Brain microvascular endothelial cell (primary cell): ENCODE results near the gene P2RX5.

Experiments used
- DNase-seq: peaks from one replicate; pipeline ENCODE4 v3.0.0-alpha.2; 2020
- H3K27ac ChIP-seq: fragments of 250-450 bp; sonication (Bioruptor Pico); 2 replicates; pipeline ENCODE4 v1.5.1; 2020; ENCODE audit warnings: mild to moderate bottlenecking, moderate library complexity
- H3K27me3 ChIP-seq: fragments of 250-450 bp; sonication (Bioruptor Pico); replicated peaks from 2 replicates; pipeline ENCODE4 v1.5.1; 2020; ENCODE audit warnings: mild to moderate bottlenecking
- H3K36me3 ChIP-seq: fragments of 250-450 bp; sonication (Bioruptor Pico); replicated peaks from 2 replicates; pipeline ENCODE4 v1.5.1; 2020; ENCODE audit warnings: mild to moderate bottlenecking
- H3K4me3 ChIP-seq: 2 replicates; pipeline ENCODE4 v1.5.1; 2011; ENCODE audit warnings: low read depth, mild to moderate bottlenecking, control low read depth, low read length, moderate library complexity
- CTCF ChIP-seq: IDR thresholded peaks from 2 replicates; pipeline ENCODE4 v1.5.1; 2011; ENCODE audit warnings: low read depth, mild to moderate bottlenecking, moderate library complexity, low read length, control low read depth, inconsistent platforms; ENCODE audit errors: missing control alignments
- in situ Hi-C: cut with HindIII; loops from 2 replicates; pipeline ENCODE4 v1.10.0; 2017; ENCODE audit warnings: low sequenced_read_pairs, low pct_ligation_motif_present

P2RX5 gene

GRCh38 chr17:3627769-3628167 lies 68.2 kb downstream of the P2RX5 start:
- in situ Hi-C loops, result no loop called here
- Histone ChIP-seq H3K36me3 (peaks cover 32% of the 10 kb centered on the region), H3K4me3 (no peak overlapping the region), H3K27me3 (no peaks in the 10 kb centered on the region), H3K27ac (no peak overlapping the region)
- TF ChIP-seq CTCF, result no peak
- DNase-seq, result no peak

GRCh38 chr17:3626831-3627768 lies 68.9 kb downstream of the P2RX5 start:
- Histone ChIP-seq H3K27ac (no peak overlapping the region), H3K4me3 (no peak overlapping the region)

More at GRCh38 chr17:3626831-3627768, 68.9 kb downstream of the P2RX5 start:
- no peak for DNase-seq
- in situ Hi-C loops, result no loop called here
- no peaks in the 10 kb centered on the region for H3K27me3 ChIP-seq
- H3K36me3 ChIP-seq, result peaks cover 35% of the 10 kb centered on the region
- TF ChIP-seq CTCF, result no peak
